ENCODE measurements around the gene SH3BP1.
"Not testable (repeated sequence)": the region's sequence is repeated elsewhere in the genome, so short reads cannot be mapped to it uniquely, and the experiment has no call there.

SH3BP1 gene

DNA sequence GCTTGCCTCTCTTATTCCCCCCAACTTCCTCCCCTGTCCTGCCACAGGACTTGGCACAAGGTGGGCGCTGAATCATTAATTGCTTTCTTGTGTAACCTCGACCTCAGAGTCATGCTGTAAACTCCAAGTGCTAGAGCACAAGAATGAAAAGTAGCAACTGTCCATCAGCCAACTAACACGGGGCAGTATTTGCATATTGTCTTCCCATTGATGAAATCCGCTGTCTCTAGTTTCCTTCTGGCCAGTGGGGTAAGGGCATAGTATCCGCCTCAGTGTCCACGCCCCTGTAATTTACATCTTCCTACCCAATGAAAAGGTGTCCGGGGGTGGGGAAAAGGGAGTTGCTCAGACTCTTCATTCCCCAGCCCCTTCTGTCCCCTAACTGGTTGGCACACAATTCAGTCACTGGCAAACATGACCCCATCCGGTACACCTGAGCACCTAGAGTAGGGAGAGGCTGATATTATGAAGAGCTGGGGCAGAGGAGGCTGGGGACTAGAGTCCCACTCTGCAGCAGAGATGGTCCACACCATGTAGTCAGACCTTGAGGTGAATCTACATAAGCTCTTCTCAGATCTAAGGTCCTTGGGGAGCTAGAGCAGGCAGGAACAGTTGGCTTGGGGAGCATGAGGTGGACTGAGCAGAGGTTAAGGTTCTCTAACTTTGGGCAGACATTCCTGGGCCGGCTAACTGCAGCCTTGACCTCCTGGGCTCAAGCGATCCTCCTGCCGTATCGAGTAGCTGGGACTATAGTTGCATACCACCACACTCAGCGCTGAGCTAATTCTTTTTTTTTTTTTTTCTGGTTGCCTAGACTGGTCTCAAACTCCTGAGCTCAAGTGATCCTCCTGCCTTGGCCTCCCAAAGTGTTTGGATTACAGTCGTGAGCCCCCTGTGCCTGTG lies 37.7 kb upstream of the SH3BP1 start:
- Histone ChIP-seq H3K79me2 (ENCODE audit: control insufficient read depth, low read length) (no peaks in the 10 kb centered on the region), H3K27me3 (ENCODE audit: control insufficient read depth, low read length) (peaks cover 19% of the 10 kb centered on the region), H3K9me2 (replicated peaks; ENCODE audit: control insufficient read depth, low read length) (no peaks in the 10 kb centered on the region), H3K27ac (ENCODE audit: low read depth, low read length) (no peak overlapping the region), H3K36me3 (ENCODE audit: control insufficient read depth, low read length) (no peaks in the 10 kb centered on the region), H3K4me2 (ENCODE audit: low read length) (no peak overlapping the region), H3K4me1 (ENCODE audit: control insufficient read depth, low read length) (peaks cover 8% of the 10 kb centered on the region), H3K9me3 (ENCODE audit: control insufficient read depth, insufficient read depth, low read length) (no peaks in the 10 kb centered on the region), H3K4me3 (ENCODE audit: low read length) (no peak overlapping the region), H3F3A (ENCODE audit: control insufficient read depth, insufficient read depth) (no peaks in the 10 kb centered on the region), H4K20me1 (ENCODE audit: control insufficient read depth, insufficient read depth, low read depth, low read length) (no peaks in the 10 kb centered on the region)
- TF ChIP-seq EZH2phosphoT487 (IDR thresholded peaks at IDR 0.05; ENCODE audit: borderline replicate concordance, low read length) (no peak), CTCF (IDR thresholded peaks at IDR 0.05; ENCODE audit: low read depth, low read length, poor library complexity, severe bottlenecking) (no peak)

DNA sequence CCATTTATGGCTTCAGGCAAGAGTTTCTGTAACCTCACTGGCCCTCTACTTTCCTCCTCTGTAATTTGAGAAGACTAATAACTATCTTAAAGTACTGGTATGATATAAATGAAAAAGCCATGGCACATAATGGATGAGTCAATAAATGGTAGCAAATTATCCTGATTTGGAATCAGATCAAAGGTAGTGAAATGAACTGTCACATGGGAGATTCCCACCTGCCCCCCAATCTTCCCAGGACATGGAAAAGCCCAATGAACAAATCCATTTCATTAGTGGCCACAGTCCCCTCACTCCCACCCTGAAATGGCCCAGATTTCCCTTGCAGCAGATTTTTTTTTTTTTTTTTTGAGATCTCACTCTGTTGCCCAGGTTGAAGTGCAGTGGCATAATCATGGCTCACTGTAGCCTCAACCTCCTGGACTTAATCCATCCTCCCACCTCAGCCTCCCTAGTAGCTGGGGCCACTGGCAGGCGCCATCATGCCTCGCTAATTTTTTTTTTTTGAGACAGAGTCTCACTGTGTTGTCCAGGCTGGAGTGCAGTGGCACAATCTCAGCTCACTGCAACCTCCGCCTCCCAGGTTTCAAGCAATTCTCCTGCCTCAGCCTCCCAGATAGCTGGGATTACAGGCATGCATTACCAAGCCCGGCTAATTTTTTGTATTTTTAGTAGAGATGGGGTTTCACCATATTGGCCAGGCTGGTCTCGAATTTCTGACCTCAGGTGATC lies 36.8 kb upstream of the SH3BP1 start:
- H3K9me3 ChIP-seq (ENCODE audit: control insufficient read depth, insufficient read depth, low read length); H3K9me2 ChIP-seq (replicated peaks; ENCODE audit: control insufficient read depth, low read length); H3K27ac ChIP-seq (ENCODE audit: low read depth, low read length); H3K4me3 ChIP-seq (ENCODE audit: low read length); H3K4me2 ChIP-seq (ENCODE audit: low read length); H3F3A ChIP-seq (ENCODE audit: control insufficient read depth, insufficient read depth); H3K79me2 ChIP-seq (ENCODE audit: control insufficient read depth, low read length); H4K20me1 ChIP-seq (ENCODE audit: control insufficient read depth, insufficient read depth, low read depth, low read length); H3K36me3 ChIP-seq (ENCODE audit: control insufficient read depth, low read length): not testable (repeated sequence)
- peaks cover 19% of the 10 kb centered on the region for H3K27me3 ChIP-seq (ENCODE audit: control insufficient read depth, low read length)
- H3K4me1 ChIP-seq (ENCODE audit: control insufficient read depth, low read length): peaks cover 16% of the 10 kb centered on the region

DNA sequence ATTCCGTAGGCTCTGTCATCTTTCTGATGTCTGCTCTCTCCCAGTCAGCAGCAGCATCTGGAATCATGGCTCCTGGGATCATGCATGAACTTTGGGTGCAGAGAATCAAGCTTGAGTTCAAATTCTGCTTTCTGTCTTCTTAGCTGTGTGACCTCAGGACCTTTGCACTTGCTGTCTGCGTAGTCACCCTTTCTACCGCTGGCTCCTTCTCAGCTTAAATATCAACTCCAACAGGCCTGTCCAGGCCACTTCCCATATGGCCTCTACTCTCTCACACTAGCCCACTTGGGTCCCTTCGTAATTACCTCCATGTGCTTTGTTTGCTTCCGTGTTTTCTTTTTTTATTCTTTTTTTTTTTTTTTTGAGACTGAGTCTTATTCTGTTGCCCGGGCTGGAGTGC lies 35.4 kb upstream of the SH3BP1 start:
- no peaks in the 10 kb centered on the region for H4K20me1 ChIP-seq (ENCODE audit: control insufficient read depth, insufficient read depth, low read depth, low read length)
- TF ChIP-seq CTCF (IDR thresholded peaks at IDR 0.05; ENCODE audit: low read depth, low read length, poor library complexity, severe bottlenecking): no peak
- TF ChIP-seq EZH2phosphoT487 (IDR thresholded peaks at IDR 0.05; ENCODE audit: borderline replicate concordance, low read length): no peak
- peaks cover 3% of the 10 kb centered on the region for H3K79me2 ChIP-seq (ENCODE audit: control insufficient read depth, low read length)
- H3K27me3 ChIP-seq (ENCODE audit: control insufficient read depth, low read length): peaks cover 18% of the 10 kb centered on the region
- H3F3A ChIP-seq (ENCODE audit: control insufficient read depth, insufficient read depth): peaks cover 11% of the 10 kb centered on the region
- H3K9me3 ChIP-seq (ENCODE audit: control insufficient read depth, insufficient read depth, low read length): no peaks in the 10 kb centered on the region
- H3K4me3 ChIP-seq (ENCODE audit: low read length): no peak overlapping the region
- H3K9me2 ChIP-seq (replicated peaks; ENCODE audit: control insufficient read depth, low read length): no peaks in the 10 kb centered on the region
- H3K4me1 ChIP-seq (ENCODE audit: control insufficient read depth, low read length): peaks cover 23% of the 10 kb centered on the region
- peaks cover 3% of the 10 kb centered on the region for H3K36me3 ChIP-seq (ENCODE audit: control insufficient read depth, low read length)
- no peak overlapping the region for H3K27ac ChIP-seq (ENCODE audit: low read depth, low read length)
- no peak overlapping the region for H3K4me2 ChIP-seq (ENCODE audit: low read length)

DNA sequence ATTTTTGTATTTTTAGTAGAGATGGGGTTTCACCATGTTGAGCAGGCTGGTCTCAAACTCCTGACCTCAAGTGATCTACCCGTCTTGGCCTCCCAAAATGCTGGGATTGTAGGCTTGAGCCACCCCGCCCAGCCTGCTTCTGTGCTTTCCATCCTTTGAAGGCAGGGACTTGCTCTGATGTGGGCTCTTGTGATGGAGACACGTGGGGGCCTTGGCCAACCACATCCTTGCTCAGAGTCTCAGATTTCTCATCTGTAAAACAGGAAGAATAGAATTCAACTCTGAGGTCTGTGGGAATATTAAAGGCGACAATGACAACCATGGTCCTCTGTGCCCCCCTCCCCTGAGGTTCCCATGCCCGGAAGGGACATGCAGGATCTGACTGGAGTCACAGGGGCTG lies 34.6 kb upstream of the SH3BP1 start:
- H4K20me1 ChIP-seq (ENCODE audit: control insufficient read depth, insufficient read depth, low read depth, low read length): no peaks in the 10 kb centered on the region
- no peaks in the 10 kb centered on the region for H3K9me3 ChIP-seq (ENCODE audit: control insufficient read depth, insufficient read depth, low read length)
- no peak overlapping the region for H3K4me3 ChIP-seq (ENCODE audit: low read length)
- H3K36me3 ChIP-seq (ENCODE audit: control insufficient read depth, low read length): peaks cover 11% of the 10 kb centered on the region
- no peak overlapping the region for H3K4me2 ChIP-seq (ENCODE audit: low read length)
- TF ChIP-seq CTCF (IDR thresholded peaks at IDR 0.05; ENCODE audit: low read depth, low read length, poor library complexity, severe bottlenecking): no peak
- TF ChIP-seq EZH2phosphoT487 (IDR thresholded peaks at IDR 0.05; ENCODE audit: borderline replicate concordance, low read length): no peak
- H3K27ac ChIP-seq (ENCODE audit: low read depth, low read length): no peak overlapping the region
- no peaks in the 10 kb centered on the region for H3K9me2 ChIP-seq (replicated peaks; ENCODE audit: control insufficient read depth, low read length)
- H3K27me3 ChIP-seq (ENCODE audit: control insufficient read depth, low read length): peaks cover 16% of the 10 kb centered on the region
- peaks cover 25% of the 10 kb centered on the region for H3K4me1 ChIP-seq (ENCODE audit: control insufficient read depth, low read length)
- peaks cover 11% of the 10 kb centered on the region for H3K79me2 ChIP-seq (ENCODE audit: control insufficient read depth, low read length)
- H3F3A ChIP-seq (ENCODE audit: control insufficient read depth, insufficient read depth): peaks cover 11% of the 10 kb centered on the region
